Activated CD4-positive, alpha-beta T cell treated with anti-CD3 and anti-CD28 coated beads for 24 hours (primary cell): ENCODE data around the gene DNAH2.

Experiments used
- DNase-seq, 2 donors: peaks; one replicate each; pipeline ENCODE4 v3.0.0-alpha.2; 2020; ENCODE audit warnings: low read depth in 2 of 2

Gene DNAH2

DNA sequence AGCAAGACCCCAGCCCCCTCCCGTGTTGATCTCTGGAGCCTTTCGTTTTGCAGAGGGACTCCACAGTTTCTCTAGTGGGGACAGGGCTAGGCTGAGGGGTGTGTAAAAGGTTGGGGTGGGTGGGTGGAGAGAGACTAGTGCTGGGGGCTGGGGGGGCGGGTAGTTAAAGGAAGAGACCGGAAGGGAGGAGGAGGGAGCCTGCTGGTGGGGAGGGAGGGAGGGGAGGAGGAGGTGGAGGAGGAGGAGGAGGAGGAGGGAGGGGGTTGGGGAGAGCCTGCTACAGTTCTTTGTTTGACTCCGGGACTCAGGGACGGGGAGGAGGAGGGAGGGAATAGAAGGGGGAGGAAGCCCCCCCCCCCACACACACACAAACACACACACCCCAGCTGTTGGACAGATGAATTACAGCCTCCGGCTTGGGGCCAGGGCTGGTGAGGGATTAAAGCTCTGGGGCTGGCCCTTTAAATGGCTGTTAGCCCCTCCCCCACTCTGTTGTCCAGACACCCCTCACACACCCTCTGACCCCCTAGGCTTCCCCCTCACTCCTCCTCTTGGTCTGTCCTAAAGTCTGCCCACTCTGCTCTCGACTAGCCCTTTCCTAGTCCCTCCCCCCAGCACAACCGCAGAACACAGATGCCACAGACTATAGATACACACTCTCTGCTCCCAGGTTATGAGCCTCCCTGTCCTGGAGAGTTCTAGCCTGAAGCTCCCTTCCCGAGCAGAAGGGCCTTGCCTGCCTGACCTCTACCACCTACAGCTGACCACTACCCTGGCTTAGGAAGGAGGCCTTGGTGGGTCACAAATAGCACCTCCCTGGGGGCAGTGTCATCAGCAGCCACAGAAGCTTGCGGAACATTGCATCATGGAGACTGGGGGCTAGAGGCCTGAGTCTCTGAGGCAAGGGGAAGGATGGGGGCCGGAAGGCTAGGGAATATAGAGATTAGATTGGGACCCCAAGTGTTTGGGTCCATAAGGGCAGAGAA is 120.8 kb downstream of the DNAH2 start:
- DNase-seq = no peak

GRCh38 chr17:7839190-7839875 is 121.8 kb downstream of the DNAH2 start:
- no peak for DNase-seq

- DNase-seq = no peak
Observed at GRCh38 chr17:7839876-7840261, 122.3 kb downstream of the DNAH2 start.

DNA sequence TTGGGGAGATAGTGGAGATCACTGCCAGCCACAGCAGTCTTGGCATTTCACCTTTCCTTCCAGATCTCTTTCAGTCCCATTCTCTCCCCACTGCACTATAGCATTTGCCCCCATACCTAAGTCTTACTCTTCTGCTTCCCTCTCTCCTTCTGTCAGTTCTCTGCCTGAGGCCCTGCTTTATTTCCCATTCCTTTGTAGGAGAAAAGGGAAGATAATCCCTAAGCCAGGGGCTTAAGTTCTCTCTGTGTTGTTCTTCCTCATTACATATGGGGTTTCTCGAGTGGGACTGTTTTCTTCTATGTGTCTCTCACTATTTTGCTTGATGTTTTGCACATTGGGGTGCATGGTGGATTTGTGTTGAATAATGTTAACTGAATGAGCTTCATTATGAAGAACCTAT is 122.9 kb downstream of the DNAH2 start:
- no peak for DNase-seq

GRCh38 chr17:7840875-7841274 is 123.3 kb downstream of the DNAH2 start:
- no peak for DNase-seq

DNA sequence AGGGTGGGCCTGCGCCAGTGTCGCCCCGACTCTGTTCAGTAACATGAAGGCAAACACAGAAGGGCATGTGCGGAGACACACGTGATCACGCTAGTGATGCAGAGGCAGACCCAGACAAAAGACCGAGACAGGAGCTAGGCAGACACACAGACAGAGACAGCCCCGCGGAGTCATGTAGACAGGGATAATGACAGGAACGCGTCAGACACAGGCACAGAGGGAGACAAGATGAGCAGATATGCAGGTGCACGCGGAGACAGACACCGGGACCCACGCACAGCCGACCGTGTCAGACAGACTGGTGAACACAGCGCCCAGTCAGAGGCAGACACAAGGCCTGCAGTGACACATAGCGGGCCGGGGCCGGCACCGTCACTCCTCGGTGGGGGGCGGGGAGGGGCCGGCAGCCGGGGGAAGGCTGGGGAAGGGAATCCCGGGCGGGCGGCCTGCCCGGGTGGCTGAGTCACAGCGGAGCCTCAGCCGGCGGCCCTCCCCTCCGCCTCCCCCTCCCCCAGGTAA is 123.9 kb downstream of the DNAH2 start:
- DNase-seq = peak; percentile 87 to 89

GRCh38 chr17:7841915-7842379 is 124.4 kb downstream of the DNAH2 start:
- peak; percentile 77 to 78 for DNase-seq

DNA sequence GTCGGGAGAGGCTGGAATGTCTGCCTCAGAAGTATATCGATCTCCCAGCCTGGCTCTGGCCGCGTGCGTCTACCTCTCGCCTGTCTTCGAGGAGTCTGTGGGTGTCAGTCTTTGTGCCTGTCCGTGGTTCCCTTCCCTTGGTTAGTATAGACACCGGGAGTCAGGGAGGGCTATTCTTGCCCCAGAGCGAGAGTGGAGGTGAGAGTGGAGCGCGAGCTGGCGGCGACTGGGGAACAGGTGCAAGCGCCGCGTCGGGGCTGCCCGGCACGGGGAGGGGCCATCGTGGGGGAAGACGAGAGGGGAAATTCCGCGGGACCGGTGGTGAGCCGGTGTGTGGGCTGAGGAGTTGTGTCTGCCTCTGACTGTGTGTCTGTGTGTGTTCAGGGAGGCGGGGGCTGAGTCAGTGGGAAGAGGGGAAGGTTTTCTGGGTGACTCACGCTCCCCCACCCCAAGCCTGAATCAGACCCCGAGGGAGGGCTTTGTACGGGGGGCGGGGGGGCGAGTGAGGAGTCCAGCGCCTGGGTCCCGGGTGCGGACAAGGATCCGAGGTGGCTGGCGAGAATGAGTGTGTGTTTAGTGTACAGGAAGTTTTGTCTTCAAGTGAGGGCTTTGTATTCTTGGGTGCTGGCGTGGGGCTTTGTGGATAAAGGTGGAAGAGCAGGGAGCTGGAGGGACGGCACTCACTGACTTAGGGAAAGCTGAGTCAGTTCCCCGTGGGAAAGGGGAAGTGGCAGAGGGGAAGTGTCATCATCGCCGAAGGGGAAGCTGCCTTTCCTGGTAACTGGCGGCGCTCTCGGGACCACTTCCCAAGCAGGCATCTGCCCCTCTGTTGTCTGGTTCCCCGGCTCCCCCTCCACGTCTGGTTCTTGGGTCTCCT is 125.1 kb downstream of the DNAH2 start:
- peak; percentile 95 for DNase-seq

DNA sequence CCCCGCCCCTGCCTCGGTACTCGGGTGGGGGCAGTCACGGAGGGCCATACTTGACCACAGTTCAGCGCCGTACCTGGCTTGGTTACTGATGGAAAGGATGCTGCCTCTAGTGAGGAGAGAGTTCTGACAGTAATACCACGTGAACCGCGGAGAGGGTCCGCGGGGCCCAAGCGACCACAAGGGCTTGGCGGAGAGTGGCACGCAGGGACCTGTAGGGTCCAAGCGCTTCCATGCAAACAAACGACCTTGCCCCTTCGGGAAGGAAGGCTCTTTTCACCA is 125.7 kb downstream of the DNAH2 start:
- no peak for DNase-seq

GRCh38 chr17:7843536-7844291 is 126.2 kb downstream of the DNAH2 start:
- DNase-seq = peak; percentile 77 to 83

GRCh38 chr17:7844292-7845154 is 127.0 kb downstream of the DNAH2 start:
- peak; percentile 68 to 70 for DNase-seq

DNA sequence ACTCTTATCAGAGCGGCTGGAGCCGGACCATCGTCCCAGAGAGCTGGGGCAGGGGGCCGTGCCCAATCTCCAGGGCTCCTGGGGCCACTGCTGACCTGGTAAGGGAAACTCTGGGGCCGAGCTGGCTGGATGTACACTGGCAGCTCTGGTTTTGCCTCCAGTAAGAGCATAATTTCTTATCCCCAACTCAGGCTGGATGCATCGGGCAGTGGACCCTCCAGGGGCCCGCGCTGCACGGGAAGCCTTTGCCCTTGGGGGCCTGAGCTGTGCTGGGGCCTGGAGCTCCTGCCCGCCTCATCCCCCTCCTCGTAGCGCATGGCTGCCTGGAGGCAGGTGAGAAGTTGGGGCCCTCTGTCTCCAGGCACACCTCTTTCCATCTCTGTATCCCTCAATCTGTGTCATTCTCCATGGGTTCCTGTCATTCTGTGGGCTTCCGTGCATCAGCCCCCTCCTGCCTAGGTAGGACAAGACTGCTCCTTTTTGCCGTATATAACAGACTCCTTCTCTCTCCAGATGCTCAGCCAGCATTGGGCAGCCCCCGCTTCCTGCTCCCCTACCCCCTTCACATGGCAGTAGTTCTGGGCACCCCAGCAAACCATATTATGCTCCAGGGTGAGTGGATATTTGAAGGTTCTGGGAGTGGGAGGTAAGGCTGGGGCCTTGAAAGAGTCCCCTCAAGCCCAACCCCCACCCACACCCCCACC is 128.0 kb downstream of the DNAH2 start:
- DNase-seq = no peak

GRCh38 chr17:7846063-7846735 is 128.7 kb downstream of the DNAH2 start:
- DNase-seq = no peak

DNA sequence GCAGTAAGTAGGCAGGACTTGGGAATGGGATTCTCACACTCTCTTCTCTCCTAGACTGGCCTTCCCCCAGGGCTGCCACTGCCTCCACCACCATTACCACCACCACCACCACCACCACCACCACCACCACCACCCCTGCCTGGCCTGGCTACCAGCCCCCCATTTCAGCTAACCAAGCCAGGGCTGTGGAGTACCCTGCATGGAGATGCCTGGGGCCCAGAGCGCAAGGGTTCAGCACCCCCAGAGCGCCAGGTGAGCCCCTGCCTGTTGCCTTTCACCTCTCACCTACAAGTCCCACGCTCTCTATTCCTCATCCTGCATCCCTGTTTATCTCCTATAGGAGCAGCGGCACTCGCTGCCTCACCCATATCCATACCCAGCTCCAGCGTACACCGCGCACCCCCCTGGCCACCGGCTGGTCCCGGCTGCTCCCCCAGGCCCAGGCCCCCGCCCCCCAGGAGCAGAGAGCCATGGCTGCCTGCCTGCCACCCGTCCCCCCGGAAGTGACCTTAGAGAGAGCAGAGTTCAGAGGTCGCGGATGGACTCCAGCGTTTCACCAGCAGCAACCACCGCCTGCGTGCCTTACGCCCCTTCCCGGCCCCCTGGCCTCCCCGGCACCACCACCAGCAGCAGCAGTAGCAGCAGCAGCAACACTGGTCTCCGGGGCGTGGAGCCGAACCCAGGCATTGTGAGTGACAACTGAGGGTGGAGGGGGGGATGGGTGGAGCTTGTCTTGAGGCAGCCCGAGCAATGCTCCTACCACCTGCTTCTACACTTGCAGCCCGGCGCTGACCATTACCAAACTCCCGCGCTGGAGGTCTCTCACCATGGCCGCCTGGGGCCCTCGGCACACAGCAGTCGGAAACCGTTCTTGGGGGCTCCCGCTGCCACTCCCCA is 129.5 kb downstream of the DNAH2 start:
- DNase-seq = no peak

- no peak for DNase-seq
Observed at GRCh38 chr17:7848131-7848579, 130.6 kb downstream of the DNAH2 start.

DNA sequence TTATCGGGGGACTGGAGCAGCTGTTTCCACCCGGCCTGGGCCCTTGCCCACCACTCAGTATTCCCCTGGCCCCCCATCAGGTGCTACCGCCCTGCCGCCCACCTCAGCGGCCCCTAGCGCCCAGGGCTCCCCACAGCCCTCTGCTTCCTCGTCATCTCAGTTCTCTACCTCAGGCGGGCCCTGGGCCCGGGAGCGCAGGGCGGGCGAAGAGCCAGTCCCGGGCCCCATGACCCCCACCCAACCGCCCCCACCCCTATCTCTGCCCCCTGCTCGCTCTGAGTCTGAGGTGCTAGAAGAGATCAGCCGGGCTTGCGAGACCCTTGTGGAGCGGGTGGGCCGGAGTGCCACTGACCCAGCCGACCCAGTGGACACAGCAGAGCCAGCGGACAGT is 131.2 kb downstream of the DNAH2 start:
- DNase-seq = no peak

- DNase-seq = no peak
Observed at GRCh38 chr17:7849130-7849750, 131.7 kb downstream of the DNAH2 start.
